CD14-positive monocyte (primary cell): Measurements from ENCODE around the gene CYP3A4. TPM values are rescaled to one million over a fixed set of nuclear protein-coding genes. Genes with fewer than 3 reads are reported as not detected.

Experiments used
- DNase-seq, 3 donors: peaks; one replicate each; pipeline ENCODE4 v3.0.0-alpha.2; 2011 to 2022
- H2AFZ ChIP-seq: 2 replicates; pipeline ENCODE4 v1.6.0; 2012; ENCODE audit warnings: mild to moderate bottlenecking, low read depth, low read length, inconsistent platforms; ENCODE audit not compliant: insufficient read depth, poor library complexity, severe bottlenecking
- H3K27ac ChIP-seq, 2 donors: 1 replicate in 1 of 2; 2 replicates in 1 of 2; pipeline ENCODE4 v1.5.1; 2012 to 2013; ENCODE audit warnings: low read length in 2 of 2, control low read depth in 1 of 2, inconsistent platforms in 1 of 2, low read depth in 1 of 2, mild to moderate bottlenecking in 1 of 2
- H3K27me3 ChIP-seq, 2 donors: one replicate each; pipeline versions ENCODE4 v1.6.0 to v1.6.1; 2011 to 2013; ENCODE audit warnings: low read length in 2 of 2; ENCODE audit not compliant: control insufficient read depth in 2 of 2, insufficient read depth in 2 of 2
- H3K36me3 ChIP-seq, 2 donors: replicated peaks in 1 of 2; 1 replicate in 1 of 2; 2 replicates in 1 of 2; pipeline versions ENCODE4 v1.5.1 to v1.6.1; 2012 to 2013; ENCODE audit warnings: low read length in 2 of 2, control low read depth in 1 of 2, inconsistent platforms in 1 of 2, mild to moderate bottlenecking in 1 of 2; ENCODE audit not compliant: insufficient read depth in 2 of 2, control insufficient read depth in 1 of 2
- H3K4me1 ChIP-seq, 2 donors: 1 replicate in 1 of 2; 2 replicates in 1 of 2; pipeline versions ENCODE4 v1.5.1 to v1.6.1; 2012 to 2013; ENCODE audit warnings: low read length in 2 of 2, control low read depth in 1 of 2, inconsistent platforms in 1 of 2, mild to moderate bottlenecking in 1 of 2, moderate library complexity in 1 of 2; ENCODE audit not compliant: insufficient read depth in 2 of 2, control insufficient read depth in 1 of 2
- H3K4me2 ChIP-seq: replicated peaks from 2 replicates; pipeline ENCODE3; 2012; ENCODE audit warnings: low read length, moderate library complexity, mild to moderate bottlenecking; ENCODE audit not compliant: poor library complexity, severe bottlenecking; ENCODE audit errors: extremely low read depth
- H3K4me3 ChIP-seq, 3 experiments: fragments of 200-600 bp in 1 of 3; sonication (generic) in 1 of 3; replicated peaks in 1 of 3; 1 replicate in 2 of 3; 2 replicates in 1 of 3; pipeline ENCODE4 v1.5.1; 2011 to 2013; ENCODE audit warnings: low read length in 3 of 3, mild to moderate bottlenecking in 3 of 3, control low read depth in 2 of 3, low read depth in 2 of 3, inconsistent platforms in 1 of 3, moderate library complexity in 1 of 3
- H3K79me2 ChIP-seq: 2 replicates; pipeline ENCODE4 v1.6.0; 2012; ENCODE audit warnings: mild to moderate bottlenecking, control low read depth, inconsistent platforms, low read length, moderate library complexity; ENCODE audit not compliant: insufficient read depth
- H3K9ac ChIP-seq: 2 replicates; pipeline ENCODE4 v1.6.0; 2017; ENCODE audit warnings: low read length, mild to moderate bottlenecking; ENCODE audit not compliant: insufficient read depth, poor library complexity, severe bottlenecking
- H3K9me3 ChIP-seq, 2 donors: replicated peaks in 1 of 2; 1 replicate in 1 of 2; 2 replicates in 1 of 2; pipeline versions ENCODE4 v1.5.1 to v1.6.1; 2012 to 2013; ENCODE audit warnings: low read length in 2 of 2, control low read depth in 1 of 2; ENCODE audit not compliant: control insufficient read depth in 1 of 2, insufficient read depth in 1 of 2
- H4K20me1 ChIP-seq: 2 replicates; pipeline ENCODE4 v1.6.0; 2012; ENCODE audit warnings: mild to moderate bottlenecking, low read length, control low read depth, moderate library complexity; ENCODE audit not compliant: insufficient read depth
- H3K27ac Mint-ChIP-seq, 7 donors: one replicate each; pipeline ENCODE4 v1.8.0; 2020; ENCODE audit warnings: mild to moderate bottlenecking in 7 of 7, mixed read lengths in 7 of 7, moderate library complexity in 6 of 7, inconsistent platforms in 2 of 7
- H3K27me3 Mint-ChIP-seq, 3 donors: one replicate each; pipeline ENCODE4 v1.8.0; 2021 to 2022; ENCODE audit warnings: low read depth in 3 of 3, mild to moderate bottlenecking in 3 of 3, mixed read lengths in 3 of 3, moderate library complexity in 3 of 3, inconsistent platforms in 1 of 3
- H3K36me3 Mint-ChIP-seq, 2 donors: one replicate each; pipeline ENCODE4 v1.8.0; 2020; ENCODE audit warnings: mixed read lengths in 2 of 2, inconsistent platforms in 1 of 2, mild to moderate bottlenecking in 1 of 2
- H3K4me1 Mint-ChIP-seq: one replicate; pipeline ENCODE4 v1.8.0; 2020; ENCODE audit warnings: mild to moderate bottlenecking, mixed read lengths
- H3K4me3 Mint-ChIP-seq, 2 donors: one replicate each; pipeline ENCODE4 v1.8.0; 2020; ENCODE audit warnings: mild to moderate bottlenecking in 2 of 2, mixed read lengths in 2 of 2, moderate library complexity in 1 of 2
- H3K9me3 Mint-ChIP-seq, 7 donors: one replicate each; pipeline ENCODE4 v1.8.0; 2020 to 2022; ENCODE audit warnings: mixed read lengths in 7 of 7, mild to moderate bottlenecking in 6 of 7, moderate library complexity in 6 of 7, inconsistent platforms in 2 of 7
- WGBS: methylation state at CpG from one replicate; pipeline ENCODE4 v1.1.5; 2013; ENCODE audit warnings: missing lambda C conversion rate; ENCODE audit not compliant: insufficient coverage; 5-methylcytosine and 5-hydroxymethylcytosine counted together
- intact Hi-C, 2 donors: fragments of 100-400 bp; cut with micrococcal nuclease; formaldehyde crosslinking; loops; one replicate each; pipeline versions ENCODE4 v1.15.0 to v1.15.1; 2023
- polyA plus RNA-seq, 3 donors: library from polyadenylated mRNA; depleted of rRNA in 1 of 3; unstranded in 2 of 3; stranded (reverse) in 1 of 3; fragments of 300-500 nt in 2 of 3; fragments of >200 nt in 1 of 3; fragmentation: Illumina TruSeq in 2 of 3; gene quantifications; 1 replicate in 2 of 3; 2 replicates in 1 of 3; pipeline ENCODE4 v1.2.3, GENCODE V29; 2012 to 2021
- TF ChIP-seq, protein P1 (sequence below): fragments of 200-600 bp; IDR thresholded peaks from one replicate; pipeline ENCODE4 v1.8.0; 2022; ENCODE audit warnings: antibody characterized with exemption, mild to moderate bottlenecking

The CYP3A4 gene
- polyA plus RNA-seq, 3 donors, result not detected

GRCh38 chr7:99782012-99782953, 1.7 kb downstream of the CYP3A4 start:
- DNase-seq, result no peak
- Histone ChIP-seq H3K4me1 (no peaks in the 10 kb centered on the region), H3K79me2 (no peaks in the 10 kb centered on the region), H3K9me3 (no peaks in the 10 kb centered on the region), H3K4me2 (no peak overlapping the region), H2AFZ (no peak overlapping the region), H4K20me1 (no peaks in the 10 kb centered on the region), H3K27ac (no peak overlapping the region), H3K36me3 (no peaks in the 10 kb centered on the region), H3K4me3 (no peak overlapping the region), H3K27me3 (peaks cover 0 to 3% of the 10 kb centered on the region in 2 donors), H3K9ac (no peak overlapping the region)
- no peaks in the 10 kb centered on the region for H3K4me1 Mint-ChIP-seq
- 95% methylated on average over 3 of the region's 5 CpGs for WGBS
- TF ChIP-seq, protein P1, sequence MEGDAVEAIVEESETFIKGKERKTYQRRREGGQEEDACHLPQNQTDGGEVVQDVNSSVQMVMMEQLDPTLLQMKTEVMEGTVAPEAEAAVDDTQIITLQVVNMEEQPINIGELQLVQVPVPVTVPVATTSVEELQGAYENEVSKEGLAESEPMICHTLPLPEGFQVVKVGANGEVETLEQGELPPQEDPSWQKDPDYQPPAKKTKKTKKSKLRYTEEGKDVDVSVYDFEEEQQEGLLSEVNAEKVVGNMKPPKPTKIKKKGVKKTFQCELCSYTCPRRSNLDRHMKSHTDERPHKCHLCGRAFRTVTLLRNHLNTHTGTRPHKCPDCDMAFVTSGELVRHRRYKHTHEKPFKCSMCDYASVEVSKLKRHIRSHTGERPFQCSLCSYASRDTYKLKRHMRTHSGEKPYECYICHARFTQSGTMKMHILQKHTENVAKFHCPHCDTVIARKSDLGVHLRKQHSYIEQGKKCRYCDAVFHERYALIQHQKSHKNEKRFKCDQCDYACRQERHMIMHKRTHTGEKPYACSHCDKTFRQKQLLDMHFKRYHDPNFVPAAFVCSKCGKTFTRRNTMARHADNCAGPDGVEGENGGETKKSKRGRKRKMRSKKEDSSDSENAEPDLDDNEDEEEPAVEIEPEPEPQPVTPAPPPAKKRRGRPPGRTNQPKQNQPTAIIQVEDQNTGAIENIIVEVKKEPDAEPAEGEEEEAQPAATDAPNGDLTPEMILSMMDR, result no peak
- intact Hi-C loops, result no loop called here
- H3K36me3 Mint-ChIP-seq, result no peaks in the 10 kb centered on the region
- no peak overlapping the region for H3K4me3 Mint-ChIP-seq
- H3K27me3 Mint-ChIP-seq, result peaks cover 6 to 24% (median 8%) of the 10 kb centered on the region in 3 donors
- H3K9me3 Mint-ChIP-seq, result peaks cover 0 to 3% (median 0%) of the 10 kb centered on the region in 7 donors
- no peak overlapping the region for H3K27ac Mint-ChIP-seq

DNA sequence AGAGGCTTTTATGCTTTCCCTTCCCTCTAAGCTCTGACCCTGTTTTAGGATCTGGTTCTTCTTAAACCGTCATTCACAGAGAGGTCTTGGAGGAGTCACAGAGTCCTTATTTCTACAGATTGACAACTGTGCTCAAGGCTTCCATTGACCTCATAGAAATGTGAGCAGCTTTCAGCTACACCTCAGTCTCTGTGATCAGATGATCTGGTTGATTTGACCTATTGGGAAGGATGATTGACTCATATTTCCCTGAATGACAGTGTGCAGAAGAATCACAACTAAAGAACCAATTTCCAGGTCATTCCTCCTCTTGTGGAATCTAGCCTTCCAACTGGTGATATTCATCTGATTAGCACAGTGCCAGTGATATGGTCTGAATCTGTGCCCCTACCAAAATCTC, 3.4 kb downstream of the CYP3A4 start:
- H3K36me3 ChIP-seq, result no peaks in the 10 kb centered on the region
- H3K79me2 ChIP-seq, result no peaks in the 10 kb centered on the region
- no peaks in the 10 kb centered on the region for H3K9me3 ChIP-seq
- H3K4me2 ChIP-seq, result no peak overlapping the region
- no peak overlapping the region for H3K9ac ChIP-seq
- no peak for DNase-seq
- WGBS, result no CpG with 5 or more reads among the region's 1 CpG
- H2AFZ ChIP-seq, result no peak overlapping the region
- no peaks in the 10 kb centered on the region for H3K27me3 ChIP-seq
- no peaks in the 10 kb centered on the region for H3K4me1 ChIP-seq
- Mint-ChIP-seq H3K4me3 (no peak overlapping the region), H3K9me3 (peaks cover 0 to 6% (median 0%) of the 10 kb centered on the region in 7 donors), H3K27me3 (peaks cover 7 to 29% (median 8%) of the 10 kb centered on the region in 3 donors), H3K36me3 (no peaks in the 10 kb centered on the region), H3K27ac (no peak overlapping the region), H3K4me1 (no peaks in the 10 kb centered on the region)
- intact Hi-C loops, result no loop called here
- TF ChIP-seq, protein P1, result no peak
- H3K27ac ChIP-seq, result no peak overlapping the region
- no peaks in the 10 kb centered on the region for H4K20me1 ChIP-seq
- no peak overlapping the region for H3K4me3 ChIP-seq
